Ramos (cell line): ENCODE results near the gene MYNN.

Experiments
- in situ Hi-C: fragments of 300-500 bp; cut with MboI; formaldehyde crosslinking; loops from one replicate; pipeline ENCODE4 v1.14.3; 2022; ENCODE audit warnings: low sequenced_read_pairs; ENCODE audit not compliant: unreplicated experiment

MYNN gene

DNA sequence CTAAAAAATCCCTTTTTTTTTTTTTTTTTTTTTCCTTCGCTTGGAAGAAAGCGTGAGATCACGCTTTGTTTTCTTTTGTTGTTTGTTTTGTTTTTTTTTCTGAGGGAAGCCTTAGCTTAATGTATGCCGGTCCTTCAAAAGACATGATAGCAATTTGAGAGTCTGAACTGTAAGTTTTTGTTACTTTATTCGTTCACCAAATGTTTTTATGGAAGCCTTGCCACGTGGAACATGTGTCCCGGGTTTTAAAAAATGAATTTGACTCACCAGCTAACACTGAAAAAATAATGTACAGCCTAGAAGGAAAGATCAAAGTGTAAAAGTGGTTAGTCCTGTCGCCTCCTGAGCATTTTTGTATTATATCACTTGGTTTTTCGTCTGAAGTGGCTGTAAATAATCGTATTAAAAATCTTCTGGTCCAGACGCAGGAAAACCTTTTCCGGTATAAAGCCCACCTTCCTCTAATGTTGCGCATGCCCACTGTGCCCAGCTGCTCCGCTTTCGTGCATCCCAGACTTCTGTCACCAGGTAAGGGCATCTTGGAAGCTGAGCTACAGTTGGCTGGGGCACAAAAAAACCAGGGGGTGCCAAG is 795 bp upstream of the MYNN start:
- in situ Hi-C loops = loop anchor here (25.0 kb wide), 1 partner anchor 590 kb away; the partner anchor contains the start of gene SKIL

GRCh38 chr3:169774186-169774585 is 990 bp downstream of the MYNN start:
- in situ Hi-C loops = loop anchor here (25.0 kb wide), 1 partner anchor 588 kb away; the partner anchor contains the start of gene SKIL

DNA sequence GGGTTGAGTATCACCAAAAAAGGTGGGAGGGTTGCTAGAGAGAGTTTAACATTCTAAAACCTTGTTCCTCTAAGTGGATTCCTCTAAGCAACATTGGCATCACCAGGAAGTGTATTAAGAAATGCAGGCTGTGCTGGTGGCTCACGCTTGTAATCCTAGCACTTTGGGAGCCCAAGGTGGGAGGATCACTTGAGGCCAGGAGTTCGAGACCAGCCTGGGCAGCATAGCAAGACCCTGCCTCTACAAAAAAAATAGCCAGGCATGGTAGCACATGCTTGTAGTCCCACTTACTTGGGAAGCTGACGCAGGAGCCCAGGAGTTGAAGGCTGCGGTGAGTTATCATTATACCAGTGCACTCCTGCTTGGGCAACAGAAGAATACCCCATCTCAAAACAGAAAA is 4.6 kb downstream of the MYNN start:
- in situ Hi-C loops = no loop called here

GRCh38 chr3:169780742-169781141 is 7.5 kb downstream of the MYNN start:
- in situ Hi-C loops = no loop called here

DNA sequence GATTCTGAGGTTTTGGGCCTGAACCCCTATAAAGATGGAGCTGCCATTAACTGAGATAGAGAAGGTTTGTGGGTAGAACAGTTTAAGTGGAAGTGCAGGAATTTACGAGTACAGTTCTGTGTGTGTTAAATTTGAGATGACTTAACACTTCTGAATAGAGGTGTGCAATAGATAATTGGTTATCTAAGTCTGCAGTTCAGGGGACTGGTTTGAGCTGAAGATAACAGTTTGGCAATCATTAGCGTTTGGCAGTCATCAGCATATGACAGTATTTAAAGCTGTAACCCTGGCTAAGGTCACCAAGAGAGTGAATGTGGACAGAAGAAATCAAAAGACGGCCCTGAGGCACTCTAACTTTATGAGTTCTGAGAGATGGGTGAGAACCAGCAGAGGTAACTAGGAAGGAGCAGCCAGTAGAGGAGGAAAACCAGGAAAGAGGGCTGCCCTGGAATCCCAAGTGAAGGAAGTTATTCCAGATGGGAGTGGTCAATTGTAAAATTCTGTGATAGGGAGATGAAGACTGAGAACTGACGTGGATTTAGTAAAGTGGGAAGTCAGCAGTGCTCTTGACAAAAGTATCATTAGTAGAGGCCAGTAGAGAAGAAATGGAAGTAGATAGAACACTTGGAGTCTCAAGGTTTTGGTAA is 8.1 kb downstream of the MYNN start:
- in situ Hi-C loops = no loop called here

- in situ Hi-C loops = no loop called here
These were observed 13.9 kb downstream of the MYNN start for GRCh38 chr3:169787120-169787519.

GRCh38 chr3:169787791-169788190 is 14.6 kb downstream of the MYNN start:
- in situ Hi-C loops = no loop called here

DNA sequence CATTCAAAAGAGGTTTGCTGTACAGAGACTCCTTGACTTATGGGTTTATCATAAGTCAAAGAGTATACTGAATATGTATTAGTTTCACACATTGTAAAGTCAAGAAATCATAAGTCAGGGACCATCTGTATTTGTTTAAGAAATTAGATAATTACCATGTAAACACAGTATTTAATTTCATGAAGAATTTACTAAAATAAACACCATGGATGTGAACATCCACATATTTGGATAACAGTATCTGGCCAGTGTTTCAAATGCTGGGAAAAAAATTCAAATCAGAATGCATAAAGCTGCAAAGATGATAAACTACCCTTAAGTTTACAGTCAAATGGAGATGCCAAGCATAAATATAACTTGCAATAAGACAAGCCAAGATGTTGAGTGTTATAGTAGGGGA is 17.0 kb downstream of the MYNN start:
- in situ Hi-C loops = no loop called here

- in situ Hi-C loops = no loop called here
These were observed 17.7 kb downstream of the MYNN start for GRCh38 chr3:169790687-169791429.

- in situ Hi-C loops = no loop called here
These were observed 19.2 kb downstream of the MYNN start for GRCh38 chr3:169792359-169792758.

GRCh38 chr3:169804681-169805080 is 31.5 kb downstream of the MYNN start:
- in situ Hi-C loops = no loop called here

DNA sequence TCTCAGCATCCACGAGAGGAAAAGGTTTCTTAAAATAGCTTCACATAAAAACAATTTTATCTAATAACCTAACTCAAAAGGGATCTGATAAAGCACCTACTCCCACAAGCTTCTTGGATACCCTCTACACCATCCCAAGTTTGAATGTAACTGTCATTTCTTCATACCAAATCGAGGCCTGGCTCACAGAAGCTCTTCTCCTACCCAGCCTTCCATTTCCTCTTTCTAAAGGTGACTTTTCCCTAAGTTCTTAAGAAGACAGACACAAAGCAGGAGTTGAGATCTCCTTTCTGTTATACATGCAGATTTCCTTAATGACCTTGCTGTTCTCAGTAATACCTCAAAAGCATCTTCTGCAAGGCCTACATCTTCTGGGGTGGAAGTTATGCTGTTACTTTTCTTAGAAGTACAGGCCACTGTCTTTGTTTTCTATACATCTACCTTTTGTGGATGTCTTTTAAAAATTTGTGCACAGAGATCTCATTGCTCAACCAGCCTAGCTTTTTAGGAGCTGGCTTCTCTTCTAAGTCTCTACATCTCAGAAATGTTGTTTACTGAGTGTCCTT is 36.1 kb downstream of the MYNN start:
- in situ Hi-C loops = no loop called here

DNA sequence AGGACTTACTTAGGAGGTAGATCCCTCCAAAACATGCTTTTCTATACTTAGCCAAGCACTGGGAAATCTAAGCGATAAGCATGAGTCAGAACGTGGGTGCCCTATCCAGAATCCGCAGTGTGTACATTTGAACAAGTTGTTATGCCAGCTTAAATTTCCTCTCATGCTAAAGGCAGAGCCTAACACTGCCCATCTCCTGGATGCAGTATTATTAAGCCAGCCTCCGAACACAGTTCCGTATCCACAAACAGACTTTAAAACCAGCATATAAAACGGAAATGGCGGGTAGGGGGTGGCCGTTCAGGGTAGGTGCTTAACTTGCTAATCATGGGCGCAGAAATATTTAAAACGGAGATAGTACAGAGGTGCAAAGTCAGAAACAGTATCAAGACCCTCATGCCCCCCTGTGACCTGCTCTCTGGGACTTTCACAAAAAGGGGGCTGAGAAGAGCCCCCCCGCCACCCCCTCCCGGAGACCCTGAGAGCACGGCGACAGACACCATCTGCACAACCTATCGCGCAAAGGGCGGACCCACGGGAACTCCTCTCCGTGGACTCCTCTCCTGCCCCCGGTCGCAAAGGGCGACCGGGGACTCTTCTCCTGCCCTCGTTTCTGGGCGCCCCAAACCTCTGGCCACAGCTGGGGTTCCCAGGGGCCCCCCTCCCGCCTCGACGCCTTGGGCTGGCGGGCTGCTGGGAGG is 38.6 kb downstream of the MYNN start:
- in situ Hi-C loops = no loop called here

DNA sequence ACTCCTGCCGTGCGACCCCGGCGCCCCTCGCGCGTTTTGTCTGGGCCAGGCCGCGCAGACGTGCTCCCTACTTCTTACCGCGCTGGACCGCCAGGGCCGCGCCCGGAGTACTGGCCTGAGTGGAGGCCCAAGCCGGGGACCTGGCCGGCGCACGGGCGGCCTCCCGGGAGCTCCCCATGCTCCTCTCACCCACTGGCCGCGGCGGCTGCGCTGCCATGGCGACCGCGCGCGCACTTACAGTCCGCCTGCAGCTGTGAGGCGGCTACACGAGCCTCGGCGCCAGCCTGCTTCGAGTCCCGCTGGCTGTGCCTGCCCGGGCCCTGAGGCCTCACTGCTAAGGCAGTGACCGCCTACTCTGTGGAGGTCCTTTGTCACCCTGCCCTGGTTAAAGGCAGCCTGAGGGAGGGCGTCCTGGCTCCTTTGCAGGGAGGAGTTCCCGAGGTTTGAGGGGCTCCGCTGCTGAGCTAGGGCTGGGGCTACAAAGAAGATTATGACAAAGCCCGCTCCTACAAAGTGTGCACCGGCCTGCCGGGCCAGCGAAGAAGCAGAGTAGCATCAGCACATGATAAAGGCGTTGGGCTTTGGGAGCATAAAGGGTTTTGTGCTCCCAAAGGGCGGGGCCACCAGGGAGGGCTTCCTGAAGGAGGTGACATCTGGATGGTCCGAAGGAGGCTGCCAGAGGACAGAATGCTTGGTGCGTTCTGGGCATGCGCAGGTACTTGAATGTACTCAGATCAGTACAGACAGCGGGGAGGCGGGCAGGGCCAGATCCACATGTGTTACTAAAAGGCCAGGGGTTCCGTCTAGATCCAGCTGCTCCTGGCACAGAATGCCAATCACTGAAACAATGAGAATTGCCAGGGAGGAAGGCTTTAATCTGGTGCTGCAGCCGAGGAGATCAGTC is 39.4 kb downstream of the MYNN start, which contains the start of the genes LRRC34 and LRRIQ4:
LRRC34 (minus strand) TSS at position 573 of the 904 bp plus-strand sequence; CDS start at position 217, 356 bp downstream.
LRRIQ4 (plus strand) TSS at position 539 of the 904 bp plus-strand sequence. CDS start 9,052 bp downstream, outside the sequence.
- in situ Hi-C loops = no loop called here

DNA sequence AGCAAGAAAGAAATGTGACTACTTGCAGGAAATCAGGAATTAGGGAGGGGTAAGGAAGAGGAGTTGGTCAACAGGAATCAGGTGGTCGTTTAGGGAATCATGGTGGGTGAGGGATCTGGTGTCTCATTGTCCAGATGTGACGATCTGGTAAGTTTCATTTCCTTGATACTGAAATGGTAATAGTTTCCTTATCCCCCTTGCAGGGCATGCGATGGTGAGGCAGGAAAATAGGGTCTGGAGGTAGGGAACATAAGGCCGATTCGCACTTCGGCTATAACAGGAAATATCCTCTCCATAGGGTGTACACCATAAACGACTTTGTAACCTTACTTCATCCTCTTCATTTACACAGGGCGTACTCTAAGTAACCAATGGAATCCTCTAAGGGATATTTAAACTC is 40.1 kb downstream of the MYNN start:
- in situ Hi-C loops = no loop called here

DNA sequence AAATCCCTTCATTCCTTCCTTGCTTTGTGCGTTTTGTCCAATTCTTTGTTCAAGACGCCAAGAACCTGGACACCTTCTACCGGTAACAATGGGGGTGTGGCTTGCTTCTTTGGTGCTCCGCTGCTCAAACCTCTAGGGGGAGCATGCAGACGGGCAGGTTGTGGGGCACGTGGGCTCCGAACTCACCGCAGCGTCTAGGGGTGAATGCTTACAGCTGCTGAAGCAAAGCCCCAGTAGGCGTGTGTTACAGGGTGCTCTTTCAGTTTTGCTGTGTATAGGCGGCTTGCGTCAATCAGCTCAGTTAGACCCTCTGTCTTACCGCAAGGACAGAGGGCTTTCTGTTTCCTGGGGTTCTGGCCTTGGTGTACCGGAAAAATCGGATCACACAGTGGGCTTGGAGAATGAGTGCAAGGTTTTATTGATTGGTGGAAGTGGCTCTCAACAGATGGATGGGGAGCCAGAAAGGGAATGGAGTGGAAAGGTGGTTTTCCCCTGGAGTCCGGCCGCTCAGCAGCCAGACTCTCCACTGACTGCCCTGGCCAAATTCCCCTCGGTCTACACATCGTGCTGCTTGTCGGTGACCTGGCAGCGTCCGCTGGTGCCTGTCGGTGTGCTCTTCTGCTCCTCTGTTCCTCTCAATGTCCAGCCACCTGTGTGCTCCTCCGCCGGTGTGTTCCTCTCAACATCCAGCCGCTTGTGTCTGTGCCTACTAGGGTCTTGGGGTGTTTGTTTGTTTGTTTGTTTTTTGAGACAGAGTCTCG is 40.7 kb downstream of the MYNN start:
- in situ Hi-C loops = no loop called here

GRCh38 chr3:169815590-169816150 is 42.5 kb downstream of the MYNN start:
- in situ Hi-C loops = no loop called here

DNA sequence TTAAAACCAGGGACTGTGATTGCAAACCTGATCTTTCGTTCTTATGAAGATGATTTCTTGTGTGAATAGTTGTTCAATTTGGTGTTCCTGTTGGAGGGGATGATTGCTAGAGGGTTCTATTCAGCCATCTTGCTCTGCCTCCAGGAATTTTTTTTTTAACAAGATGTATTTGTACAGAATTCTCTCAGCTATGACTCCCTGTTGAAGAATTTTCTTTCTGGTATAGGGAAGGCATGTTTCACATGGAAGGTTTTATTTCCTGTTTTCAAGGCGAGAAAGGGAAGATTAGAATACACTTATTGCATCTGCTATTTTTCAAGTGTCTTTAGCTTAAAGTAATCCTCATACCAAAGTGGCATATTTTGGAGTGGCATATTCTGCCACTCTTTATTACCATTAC is 45.1 kb downstream of the MYNN start:
- in situ Hi-C loops = no loop called here
